ENCODE measurements around the gene CANX. TPM values are rescaled to one million over a fixed set of nuclear protein-coding genes. Genes with fewer than 3 reads are reported as not detected.
"Not testable (repeated sequence)": the region's sequence is repeated elsewhere in the genome, so short reads cannot be mapped to it uniquely, and the experiment has no call there.

CANX gene
- total RNA-seq, 1 experiment from 2014 or later: 538 TPM

GRCh38 chr5:179657302-179658178, 41.2 kb upstream of the CANX start:
- not testable (repeated sequence) for H3K14ac ChIP-seq (ENCODE audit: insufficient read depth, low read length); H3K27ac ChIP-seq (ENCODE audit: insufficient read length, low read depth, low read length); H3K27me3 Mint-ChIP-seq (ENCODE audit: low read depth); H3K27ac Mint-ChIP-seq; H3K79me2 ChIP-seq (ENCODE audit: insufficient read depth, low read length); H2BK15ac ChIP-seq (ENCODE audit: low read depth, low read length); H3K9ac ChIP-seq (ENCODE audit: extremely low read depth, insufficient read length, low read length); H2BK5ac ChIP-seq (ENCODE audit: insufficient read length, low read length); H3K79me1 ChIP-seq (ENCODE audit: insufficient read depth, low read depth, low read length, poor library complexity, severe bottlenecking); H3T11ph ChIP-seq (ENCODE audit: low read length); H2BK12ac ChIP-seq (ENCODE audit: insufficient read length, low read depth, low read length); H3K4ac ChIP-seq (ENCODE audit: low read depth, low read length); H3K9me3 ChIP-seq (ENCODE audit: control insufficient read depth, low read depth, low read length); H3K4me1 ChIP-seq (ENCODE audit: insufficient read depth, low read length); H4K20me1 ChIP-seq (ENCODE audit: control insufficient read depth, insufficient read depth, insufficient read length); H3K23me2 ChIP-seq (ENCODE audit: insufficient read length, low read depth, low read length, poor library complexity, severe bottlenecking); H4K91ac ChIP-seq (ENCODE audit: insufficient read length, low read depth, low read length); H4K5ac ChIP-seq (ENCODE audit: insufficient read length, low read depth, low read length); H3K27me3 ChIP-seq (ENCODE audit: insufficient read depth, low read length); H2AFZ ChIP-seq (ENCODE audit: low read length); H2BK20ac ChIP-seq (ENCODE audit: low read depth, low read length, poor library complexity, severe bottlenecking); DNase-seq; H2AK5ac ChIP-seq (ENCODE audit: insufficient read length, low read length); H4K8ac ChIP-seq (replicated peaks; ENCODE audit: insufficient read length, low read depth, low read length); H2BK120ac ChIP-seq (ENCODE audit: low read depth, low read length, poor library complexity, severe bottlenecking); H3K4me3 Mint-ChIP-seq; H3K36me3 Mint-ChIP-seq (ENCODE audit: insufficient read depth in 1 of 3, low read depth in 3 of 3); H3K4me2 ChIP-seq (ENCODE audit: insufficient read depth, insufficient read length, low read length); H3K23ac ChIP-seq (ENCODE audit: insufficient read length, low read depth, low read length); H3K18ac ChIP-seq (ENCODE audit: insufficient read length, low read depth, low read length); H3K4me1 Mint-ChIP-seq; H3K9me3 Mint-ChIP-seq; H3K56ac ChIP-seq (ENCODE audit: insufficient read length, low read depth, low read length)
- WGBS (ENCODE audit: extremely low coverage, insufficient read length, low lambda C conversion rate): no CpG with 5 or more reads among the region's 50 CpGs

GRCh38 chr5:179658179-179658856, 40.4 kb upstream of the CANX start:
- peak overlapping the region in 2 of 3 experiments; percentile 24 to 49; a peak in 3 of 7 replicates for H3K27ac Mint-ChIP-seq

More at GRCh38 chr5:179658179-179658856, 40.4 kb upstream of the CANX start:
- peak; percentile 31 for DNase-seq
- H3K4me2 ChIP-seq (ENCODE audit: insufficient read depth, insufficient read length, low read length): peak overlapping the region; percentile 77
- H4K5ac ChIP-seq (ENCODE audit: insufficient read length, low read depth, low read length); H3K14ac ChIP-seq (ENCODE audit: insufficient read depth, low read length); H4K91ac ChIP-seq (ENCODE audit: insufficient read length, low read depth, low read length); H3K4me1 Mint-ChIP-seq; H4K8ac ChIP-seq (replicated peaks; ENCODE audit: insufficient read length, low read depth, low read length); H4K20me1 ChIP-seq (ENCODE audit: control insufficient read depth, insufficient read depth, insufficient read length); H2AFZ ChIP-seq (ENCODE audit: low read length); H3K9me3 Mint-ChIP-seq; H2BK120ac ChIP-seq (ENCODE audit: low read depth, low read length, poor library complexity, severe bottlenecking); H3K79me1 ChIP-seq (ENCODE audit: insufficient read depth, low read depth, low read length, poor library complexity, severe bottlenecking); H2BK20ac ChIP-seq (ENCODE audit: low read depth, low read length, poor library complexity, severe bottlenecking); H2AK5ac ChIP-seq (ENCODE audit: insufficient read length, low read length); H3K36me3 Mint-ChIP-seq (ENCODE audit: insufficient read depth in 1 of 3, low read depth in 3 of 3); H3K23me2 ChIP-seq (ENCODE audit: insufficient read length, low read depth, low read length, poor library complexity, severe bottlenecking); H3K18ac ChIP-seq (ENCODE audit: insufficient read length, low read depth, low read length); H2BK12ac ChIP-seq (ENCODE audit: insufficient read length, low read depth, low read length); H2BK15ac ChIP-seq (ENCODE audit: low read depth, low read length); H3K27ac ChIP-seq (ENCODE audit: insufficient read length, low read depth, low read length); H3K4ac ChIP-seq (ENCODE audit: low read depth, low read length); H3K23ac ChIP-seq (ENCODE audit: insufficient read length, low read depth, low read length); H3K27me3 Mint-ChIP-seq (ENCODE audit: low read depth); H3K79me2 ChIP-seq (ENCODE audit: insufficient read depth, low read length); H3K56ac ChIP-seq (ENCODE audit: insufficient read length, low read depth, low read length); H3K9me3 ChIP-seq (ENCODE audit: control insufficient read depth, low read depth, low read length); H2BK5ac ChIP-seq (ENCODE audit: insufficient read length, low read length); H3T11ph ChIP-seq (ENCODE audit: low read length); H3K4me1 ChIP-seq (ENCODE audit: insufficient read depth, low read length); H3K27me3 ChIP-seq (ENCODE audit: insufficient read depth, low read length): not testable (repeated sequence)
- H3K4me3 Mint-ChIP-seq: peak overlapping the region; percentile 61 to 76
- no CpG with 5 or more reads among the region's 29 CpGs for WGBS (ENCODE audit: extremely low coverage, insufficient read length, low lambda C conversion rate)
- H3K9ac ChIP-seq (ENCODE audit: extremely low read depth, insufficient read length, low read length): peak overlapping the region; percentile 70
